GM12878 (cell line): ENCODE data around the gene DDX54. TPM values are rescaled to one million over a fixed set of nuclear protein-coding genes. Genes with fewer than 3 reads are reported as not detected.

Experiments used
- ETV6 ChIP-seq, 2 experiments: fragments of 450-650 bp in 1 of 2; IDR thresholded peaks in 1 of 2; conservative IDR thresholded peaks in 1 of 2; 2 replicates each; pipeline ENCODE4 v1.6.1; 2014; ENCODE audit warnings: antibody characterized with exemption in 1 of 2, borderline replicate concordance in 1 of 2, low read depth in 1 of 2, mild to moderate bottlenecking in 1 of 2, moderate library complexity in 1 of 2
- HDAC6 ChIP-seq: fragments of 200-600 bp; sonication (generic); IDR thresholded peaks from one replicate; pipeline ENCODE4 v1.8.0; 2017; ENCODE audit warnings: antibody characterized with exemption; ENCODE audit not compliant: unreplicated experiment
- KAT2A ChIP-seq: conservative IDR thresholded peaks from 2 replicates; pipeline ENCODE4 v1.6.1; 2011; ENCODE audit warnings: low read depth, low read length; ENCODE audit not compliant: control insufficient read depth
- MXI1 ChIP-seq: fragments of 150-350 bp; IDR thresholded peaks from 2 replicates; pipeline ENCODE4 v1.6.1; 2011; ENCODE audit warnings: low read depth, mild to moderate bottlenecking, inconsistent platforms, low read length, improper control_type of control experiment
- POLR2AphosphoS2 ChIP-seq: IDR thresholded peaks from 2 replicates; pipeline ENCODE4 v1.6.1; 2011; ENCODE audit warnings: low read depth, mild to moderate bottlenecking, low read length, improper control_type of control experiment, moderate library complexity
- RAD51 ChIP-seq: fragments of 450-650 bp; IDR thresholded peaks from 2 replicates; pipeline ENCODE4 v1.6.1; 2016; ENCODE audit warnings: moderate library complexity, mild to moderate bottlenecking, inconsistent platforms
- SIN3A ChIP-seq: IDR thresholded peaks from 2 replicates; pipeline ENCODE4 v1.6.1; 2012; ENCODE audit warnings: low read depth, low read length, improper control_type of control experiment
- SMC3 ChIP-seq: IDR thresholded peaks from 2 replicates; pipeline ENCODE4 v1.6.1; 2011; ENCODE audit warnings: low read length, improper control_type of control experiment, borderline replicate concordance
- polyA plus RNA-seq, 11 experiments: library from polyadenylated mRNA; depleted of rRNA in 4 of 11; unstranded in 6 of 11; stranded (reverse) in 5 of 11; fragments of >200 nt; fragmentation: Nextera tagmentation in 4 of 11; fragmentation: Illumina TruSeq in 1 of 11; extraction: Ambion mirVana in 4 of 11; extraction: Trizol in 1 of 11; gene quantifications; 1 replicate in 1 of 11; 2 replicates in 10 of 11; pipeline versions ENCODE4 v1.2.1 to v1.2.3, GENCODE V29; 2011 to 2016; ENCODE audit warnings: inconsistent platforms in 2 of 11, missing spikeins in 2 of 11, low read depth in 1 of 11
- total RNA-seq, 4 experiments: library from RNA; depleted of rRNA in 3 of 4; stranded (reverse); fragments of >200 nt in 3 of 4; fragmentation: Illumina TruSeq in 1 of 4; extraction: Trizol in 1 of 4; gene quantifications; 2 replicates each; pipeline versions ENCODE4 v1.2.1 to v1.2.3, GENCODE V29; 2013 to 2021
- TF ChIP-seq, protein P1 (sequence below): fragments of 450-650 bp; formaldehyde crosslinking; IDR thresholded peaks from 2 replicates; pipeline ENCODE4 v1.5.0; 2022; ENCODE audit warnings: mild to moderate bottlenecking, missing genetic modification characterization
- TF ChIP-seq, protein P2 (sequence below): IDR thresholded peaks from 2 replicates; pipeline ENCODE4 v1.6.1; 2012; ENCODE audit warnings: low read depth, low read length, improper control_type of control experiment
- TF ChIP-seq, protein P3 (sequence below): IDR thresholded peaks from 2 replicates; pipeline ENCODE4 v1.6.1; 2012; ENCODE audit warnings: low read depth, low read length, improper control_type of control experiment
- TF ChIP-seq, protein P4 (sequence below): IDR thresholded peaks from 2 replicates; pipeline ENCODE4 v1.6.1; 2012; ENCODE audit warnings: low read depth, low read length, improper control_type of control experiment

Gene DDX54
- total and polyA plus RNA-seq, 10 of the 15 experiments (the other 5 are each of a cell fraction or from before 2014, with no cell fraction given), result 1.9 to 115 (median 56.3) TPM

DNA sequence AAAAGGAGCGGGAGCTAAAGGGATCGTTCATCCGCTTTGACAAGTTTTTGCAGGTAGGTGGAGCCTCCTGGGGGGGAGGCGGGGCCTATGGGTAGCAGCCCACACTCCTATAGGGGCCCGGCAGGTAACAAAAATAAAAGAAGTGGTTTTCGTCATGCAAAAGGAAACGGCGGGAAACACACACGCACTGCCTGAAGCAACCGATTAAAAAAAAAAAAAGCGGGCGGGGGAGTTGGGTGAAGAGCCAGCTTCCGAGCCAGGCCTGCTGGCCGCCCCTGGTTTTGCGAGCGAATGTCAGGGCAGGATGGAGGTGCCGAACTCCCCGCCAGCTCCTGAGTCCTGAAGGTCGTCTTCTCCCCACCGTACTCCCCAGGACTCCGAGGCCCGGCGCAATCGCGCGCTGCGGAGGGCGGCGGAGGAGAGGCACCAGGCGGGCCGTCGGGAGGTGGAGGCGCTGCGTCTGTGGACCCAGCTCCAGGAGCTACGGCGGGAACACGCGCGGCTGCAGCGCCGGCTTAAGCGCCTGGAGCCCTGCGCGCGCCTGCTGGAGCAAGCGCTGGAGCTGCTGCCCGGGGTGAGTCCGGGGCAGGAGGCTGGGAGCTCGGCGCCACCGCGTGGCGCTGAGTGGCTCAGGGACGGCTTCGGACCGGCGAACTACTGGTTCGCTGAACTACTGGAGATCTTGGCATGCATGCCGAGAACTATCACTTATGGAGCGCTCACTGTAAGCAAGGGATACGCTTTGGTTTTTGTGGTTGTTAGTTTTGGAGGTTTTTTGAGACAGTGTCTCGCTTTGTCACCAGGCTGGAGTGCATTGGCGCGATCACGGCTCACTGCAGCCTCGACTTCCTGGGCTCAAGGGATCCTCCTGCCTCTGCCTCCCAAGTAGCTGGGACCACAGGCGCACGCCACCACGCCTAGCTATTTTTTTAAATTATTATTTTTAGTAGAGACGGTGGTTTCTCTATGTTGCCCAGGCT is 32.2 kb downstream of the DDX54 start (continued):
- TF ChIP-seq, protein P1, sequence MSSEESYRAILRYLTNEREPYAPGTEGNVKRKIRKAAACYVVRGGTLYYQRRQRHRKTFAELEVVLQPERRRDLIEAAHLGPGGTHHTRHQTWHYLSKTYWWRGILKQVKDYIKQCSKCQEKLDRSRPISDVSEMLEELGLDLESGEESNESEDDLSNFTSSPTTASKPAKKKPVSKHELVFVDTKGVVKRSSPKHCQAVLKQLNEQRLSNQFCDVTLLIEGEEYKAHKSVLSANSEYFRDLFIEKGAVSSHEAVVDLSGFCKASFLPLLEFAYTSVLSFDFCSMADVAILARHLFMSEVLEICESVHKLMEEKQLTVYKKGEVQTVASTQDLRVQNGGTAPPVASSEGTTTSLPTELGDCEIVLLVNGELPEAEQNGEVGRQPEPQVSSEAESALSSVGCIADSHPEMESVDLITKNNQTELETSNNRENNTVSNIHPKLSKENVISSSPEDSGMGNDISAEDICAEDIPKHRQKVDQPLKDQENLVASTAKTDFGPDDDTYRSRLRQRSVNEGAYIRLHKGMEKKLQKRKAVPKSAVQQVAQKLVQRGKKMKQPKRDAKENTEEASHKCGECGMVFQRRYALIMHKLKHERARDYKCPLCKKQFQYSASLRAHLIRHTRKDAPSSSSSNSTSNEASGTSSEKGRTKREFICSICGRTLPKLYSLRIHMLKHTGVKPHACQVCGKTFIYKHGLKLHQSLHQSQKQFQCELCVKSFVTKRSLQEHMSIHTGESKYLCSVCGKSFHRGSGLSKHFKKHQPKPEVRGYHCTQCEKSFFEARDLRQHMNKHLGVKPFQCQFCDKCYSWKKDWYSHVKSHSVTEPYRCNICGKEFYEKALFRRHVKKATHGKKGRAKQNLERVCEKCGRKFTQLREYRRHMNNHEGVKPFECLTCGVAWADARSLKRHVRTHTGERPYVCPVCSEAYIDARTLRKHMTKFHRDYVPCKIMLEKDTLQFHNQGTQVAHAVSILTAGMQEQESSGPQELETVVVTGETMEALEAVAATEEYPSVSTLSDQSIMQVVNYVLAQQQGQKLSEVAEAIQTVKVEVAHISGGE, result no peak
- TF ChIP-seq, protein P2, sequence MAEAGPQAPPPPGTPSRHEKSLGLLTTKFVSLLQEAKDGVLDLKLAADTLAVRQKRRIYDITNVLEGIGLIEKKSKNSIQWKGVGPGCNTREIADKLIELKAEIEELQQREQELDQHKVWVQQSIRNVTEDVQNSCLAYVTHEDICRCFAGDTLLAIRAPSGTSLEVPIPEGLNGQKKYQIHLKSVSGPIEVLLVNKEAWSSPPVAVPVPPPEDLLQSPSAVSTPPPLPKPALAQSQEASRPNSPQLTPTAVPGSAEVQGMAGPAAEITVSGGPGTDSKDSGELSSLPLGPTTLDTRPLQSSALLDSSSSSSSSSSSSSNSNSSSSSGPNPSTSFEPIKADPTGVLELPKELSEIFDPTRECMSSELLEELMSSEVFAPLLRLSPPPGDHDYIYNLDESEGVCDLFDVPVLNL, result no peak
- TF ChIP-seq KAT2A (no peak), POLR2AphosphoS2 (no peak), SIN3A (no peak), RAD51 (no peak), MXI1 (no peak; the same call in 1 of the 2 replicates), SMC3 (peak; percentile 41; the same call in 1 of the 2 replicates), ETV6 (conservative IDR thresholded peaks at IDR 0.05 in 1 of 2, IDR thresholded peaks at IDR 0.05 in 1 of 2; ENCODE audit: borderline replicate concordance in 1 of 2, low read depth in 1 of 2) (no peak), HDAC6 (peak; percentile 97)
- TF ChIP-seq, protein P3, sequence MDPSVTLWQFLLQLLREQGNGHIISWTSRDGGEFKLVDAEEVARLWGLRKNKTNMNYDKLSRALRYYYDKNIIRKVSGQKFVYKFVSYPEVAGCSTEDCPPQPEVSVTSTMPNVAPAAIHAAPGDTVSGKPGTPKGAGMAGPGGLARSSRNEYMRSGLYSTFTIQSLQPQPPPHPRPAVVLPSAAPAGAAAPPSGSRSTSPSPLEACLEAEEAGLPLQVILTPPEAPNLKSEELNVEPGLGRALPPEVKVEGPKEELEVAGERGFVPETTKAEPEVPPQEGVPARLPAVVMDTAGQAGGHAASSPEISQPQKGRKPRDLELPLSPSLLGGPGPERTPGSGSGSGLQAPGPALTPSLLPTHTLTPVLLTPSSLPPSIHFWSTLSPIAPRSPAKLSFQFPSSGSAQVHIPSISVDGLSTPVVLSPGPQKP, result no peak
- TF ChIP-seq, protein P4, sequence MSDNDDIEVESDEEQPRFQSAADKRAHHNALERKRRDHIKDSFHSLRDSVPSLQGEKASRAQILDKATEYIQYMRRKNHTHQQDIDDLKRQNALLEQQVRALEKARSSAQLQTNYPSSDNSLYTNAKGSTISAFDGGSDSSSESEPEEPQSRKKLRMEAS, result no peak
